Chondrocyte (in vitro differentiated cells): ENCODE data around the gene HEATR1. TPM values are rescaled to one million over a fixed set of nuclear protein-coding genes. Genes with fewer than 3 reads are reported as not detected.
A peak's percentile ranks its signal among the peaks of the same experiment; 100 is the strongest.

Experiments used
- DNase-seq: peaks from one replicate; pipeline ENCODE4 v3.0.0; 2021; ENCODE audit warnings: mixed read lengths, low spot score
- H3K27ac Mint-ChIP-seq: one replicate; pipeline ENCODE4 v1.8.0; 2021; ENCODE audit warnings: mild to moderate bottlenecking, moderate library complexity, mixed read lengths; ENCODE audit not compliant: unreplicated experiment
- H3K27me3 Mint-ChIP-seq: 2 replicates; pipeline ENCODE4 v1.8.0; 2021; ENCODE audit warnings: low read depth, mixed read lengths
- H3K36me3 Mint-ChIP-seq: 2 replicates; pipeline ENCODE4 v1.8.0; 2021; ENCODE audit warnings: low read depth, mixed read lengths
- H3K4me1 Mint-ChIP-seq: 2 replicates; pipeline ENCODE4 v1.8.0; 2021; ENCODE audit warnings: low read depth, mild to moderate bottlenecking, mixed read lengths
- H3K4me3 Mint-ChIP-seq: one replicate; pipeline ENCODE4 v1.8.0; 2021; ENCODE audit warnings: mild to moderate bottlenecking, moderate library complexity, mixed read lengths; ENCODE audit not compliant: unreplicated experiment
- H3K9me3 Mint-ChIP-seq: 2 replicates; pipeline ENCODE4 v1.8.0; 2021; ENCODE audit warnings: low read depth, mixed read lengths
- long read RNA-seq: library from polyadenylated mRNA; stranded (forward); transcript quantifications from one replicate; pipeline ENCODE4 v2.0.0, GENCODE V29; 2021
- total RNA-seq: library from RNA; stranded (reverse); gene quantifications from 3 replicates; pipeline ENCODE4 v1.2.1, GENCODE V29; 2021
- TF ChIP-seq, protein P1 (sequence below): fragments of 200-600 bp; sonication (generic); IDR thresholded peaks from 2 replicates; pipeline ENCODE4 v1.5.0; 2021; ENCODE audit warnings: antibody characterized with exemption, mild to moderate bottlenecking, moderate library complexity

The HEATR1 gene
- 21.5 to 41.3 TPM (median 23.2 TPM) in 3 replicates for total RNA-seq
- long read RNA-seq, full-length matches to known transcripts: 15 of 23 reads
- long read RNA-seq, partial matches to known transcripts: 5 of 23 reads
- long read RNA-seq, other reads (novel, unspliced or antisense): 3 of 23 reads

DNA sequence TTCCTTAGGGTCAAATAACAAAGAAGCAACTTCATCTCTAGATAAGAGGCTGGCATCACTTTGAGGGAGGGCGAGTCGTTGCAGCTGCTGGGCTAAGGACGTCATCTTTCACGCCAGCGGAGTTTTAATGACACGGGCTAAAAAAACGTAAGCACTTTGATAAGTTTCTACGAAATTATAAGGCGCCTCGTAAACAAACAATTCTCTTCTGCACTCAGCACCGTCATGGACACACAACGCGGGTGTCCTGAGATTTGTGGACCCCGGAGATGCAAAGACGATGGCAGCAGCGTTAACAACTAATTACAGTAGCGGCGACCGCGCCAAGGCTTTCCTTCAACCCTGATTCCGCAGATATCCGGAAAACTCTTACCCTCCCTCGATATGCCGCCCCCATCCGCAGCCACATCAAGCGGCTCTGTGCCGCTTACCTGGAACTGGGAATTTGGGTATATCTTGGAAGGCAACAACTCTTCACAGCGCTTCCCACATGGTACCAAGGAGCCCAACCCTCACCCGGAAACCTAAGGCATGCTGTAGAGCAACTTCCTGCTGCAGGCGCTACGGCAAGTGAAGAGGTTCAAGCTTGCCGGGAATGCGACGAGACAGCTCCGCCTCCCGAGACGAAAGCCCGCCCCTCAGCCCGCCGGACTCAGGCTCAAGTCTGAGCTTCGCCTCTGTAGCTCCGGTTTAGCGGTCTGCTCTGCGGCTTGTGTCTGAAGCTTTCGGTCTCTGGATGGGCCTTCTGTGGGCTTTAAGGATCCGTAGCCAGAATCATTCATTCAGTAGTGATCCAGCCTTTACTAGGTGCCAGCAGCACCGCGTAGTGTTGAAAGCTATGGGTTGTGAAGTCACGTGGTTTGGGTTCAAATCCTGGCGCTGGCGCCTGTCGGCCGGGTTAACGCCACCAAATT lies at the start of gene HEATR1:
Gene HEATR1, minus strand, starts transcription at position 526 of the 914 bp plus-strand sequence. Its CDS starts 421 bp downstream, at position 105.
- Mint-ChIP-seq H3K4me3 (peak within 1 kb of the TSS; percentile 91), H3K4me1 (peaks cover 17% of the 10 kb centered on the region), H3K27me3 (peaks cover 6% of the 10 kb centered on the region), H3K36me3 (peaks cover 2% of the 10 kb centered on the region), H3K9me3 (no peaks in the 10 kb centered on the region), H3K27ac (peak within 1 kb of the TSS; percentile 90)
- peak; percentile 97 for DNase-seq
- TF ChIP-seq, protein P1, sequence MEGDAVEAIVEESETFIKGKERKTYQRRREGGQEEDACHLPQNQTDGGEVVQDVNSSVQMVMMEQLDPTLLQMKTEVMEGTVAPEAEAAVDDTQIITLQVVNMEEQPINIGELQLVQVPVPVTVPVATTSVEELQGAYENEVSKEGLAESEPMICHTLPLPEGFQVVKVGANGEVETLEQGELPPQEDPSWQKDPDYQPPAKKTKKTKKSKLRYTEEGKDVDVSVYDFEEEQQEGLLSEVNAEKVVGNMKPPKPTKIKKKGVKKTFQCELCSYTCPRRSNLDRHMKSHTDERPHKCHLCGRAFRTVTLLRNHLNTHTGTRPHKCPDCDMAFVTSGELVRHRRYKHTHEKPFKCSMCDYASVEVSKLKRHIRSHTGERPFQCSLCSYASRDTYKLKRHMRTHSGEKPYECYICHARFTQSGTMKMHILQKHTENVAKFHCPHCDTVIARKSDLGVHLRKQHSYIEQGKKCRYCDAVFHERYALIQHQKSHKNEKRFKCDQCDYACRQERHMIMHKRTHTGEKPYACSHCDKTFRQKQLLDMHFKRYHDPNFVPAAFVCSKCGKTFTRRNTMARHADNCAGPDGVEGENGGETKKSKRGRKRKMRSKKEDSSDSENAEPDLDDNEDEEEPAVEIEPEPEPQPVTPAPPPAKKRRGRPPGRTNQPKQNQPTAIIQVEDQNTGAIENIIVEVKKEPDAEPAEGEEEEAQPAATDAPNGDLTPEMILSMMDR: peak; percentile 35

DNA sequence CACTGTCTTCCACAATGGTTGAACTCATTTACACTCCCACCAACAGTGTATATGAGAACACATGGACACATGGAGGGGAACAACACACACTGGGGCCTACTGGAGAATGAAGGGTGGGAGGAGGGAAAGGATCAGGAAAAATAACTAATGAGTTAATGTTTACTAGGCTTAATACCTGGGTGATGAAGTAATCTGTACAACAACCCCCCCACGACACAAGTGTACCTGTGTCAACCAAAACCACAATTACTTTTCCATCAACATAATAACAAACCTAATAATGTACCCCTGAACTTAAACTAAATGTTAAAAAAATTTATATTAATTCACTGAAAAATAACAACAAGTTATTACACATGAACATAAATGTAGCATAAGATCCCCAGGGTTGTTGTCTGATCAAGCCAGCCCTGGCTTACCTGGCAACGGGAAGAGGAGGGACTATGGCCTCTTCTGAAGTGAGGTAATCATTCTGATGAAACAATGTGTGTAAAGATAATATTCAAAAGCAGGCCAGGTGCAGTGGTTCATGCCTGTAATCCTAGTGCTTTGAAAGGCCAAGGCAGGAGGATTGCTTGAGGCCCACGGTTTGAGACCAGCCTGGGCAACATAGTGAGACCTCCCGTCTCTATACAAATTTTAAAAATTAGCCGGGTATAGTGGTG lies 40.8 kb upstream of the HEATR1 start:
- no peaks in the 10 kb centered on the region for H3K36me3 Mint-ChIP-seq
- H3K27ac Mint-ChIP-seq: no peak overlapping the region
- no peak overlapping the region for H3K4me3 Mint-ChIP-seq
- H3K4me1 Mint-ChIP-seq: no peaks in the 10 kb centered on the region
- no peak for DNase-seq
- H3K9me3 Mint-ChIP-seq: no peaks in the 10 kb centered on the region
- TF ChIP-seq, protein P1: no peak
- H3K27me3 Mint-ChIP-seq: peaks cover 3% of the 10 kb centered on the region

DNA sequence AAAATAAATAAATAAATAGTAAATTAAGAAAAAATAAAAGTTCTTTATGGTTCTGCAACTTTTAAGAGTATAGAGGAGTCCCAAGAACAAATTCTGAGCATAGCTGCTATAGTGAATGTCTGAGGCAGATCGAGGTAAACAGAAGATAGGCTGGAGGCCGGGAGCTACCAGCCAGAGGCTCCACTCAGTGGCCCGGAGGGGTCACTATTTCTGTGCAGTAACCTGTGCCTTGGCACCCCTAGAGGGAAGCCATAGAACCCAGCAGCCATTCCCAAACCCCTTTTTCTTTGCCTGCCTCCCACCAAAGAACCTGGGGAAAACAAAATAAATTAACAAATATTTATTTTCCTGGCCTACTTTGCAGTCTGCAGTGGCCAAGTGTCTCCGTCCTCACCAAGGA lies 38.4 kb upstream of the HEATR1 start:
- no peak overlapping the region for H3K27ac Mint-ChIP-seq

DNA sequence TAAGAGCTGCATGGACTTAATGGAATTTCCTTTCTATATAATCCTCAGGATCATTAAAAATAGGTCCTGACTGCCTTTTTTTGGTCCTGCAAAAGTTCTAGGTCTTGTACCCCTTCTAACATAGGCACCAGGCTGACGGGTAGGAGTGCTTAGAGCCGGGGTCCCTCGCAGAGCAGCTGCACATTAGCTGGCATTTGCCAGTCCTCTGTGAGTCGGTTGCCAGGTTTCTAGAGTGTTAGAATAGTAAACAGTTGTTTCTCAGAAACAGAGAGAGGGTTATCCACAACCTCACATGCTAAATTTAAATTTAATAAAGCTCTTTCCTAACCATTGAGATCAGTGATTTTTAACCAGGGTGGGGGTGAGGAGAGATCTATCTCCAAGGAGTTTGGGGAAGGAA lies 35.4 kb upstream of the HEATR1 start:
- H3K4me3 Mint-ChIP-seq: no peak overlapping the region
- no peaks in the 10 kb centered on the region for H3K36me3 Mint-ChIP-seq
- H3K9me3 Mint-ChIP-seq: no peaks in the 10 kb centered on the region

More for the DNA sequence above, 38.4 kb upstream of the HEATR1 start:
- Mint-ChIP-seq H3K9me3 (no peaks in the 10 kb centered on the region), H3K4me3 (no peak overlapping the region), H3K36me3 (no peaks in the 10 kb centered on the region), H3K27me3 (peaks cover 2% of the 10 kb centered on the region), H3K4me1 (no peaks in the 10 kb centered on the region)
- no peak for DNase-seq
- TF ChIP-seq, protein P1: no peak

GRCh38 chr1:236638945-236639344 lies 34.6 kb upstream of the HEATR1 start:
- Mint-ChIP-seq H3K27ac (no peak overlapping the region), H3K36me3 (no peaks in the 10 kb centered on the region), H3K4me1 (no peaks in the 10 kb centered on the region), H3K27me3 (peaks cover 6% of the 10 kb centered on the region), H3K4me3 (no peak overlapping the region), H3K9me3 (no peaks in the 10 kb centered on the region)
- TF ChIP-seq, protein P1: no peak
- no peak for DNase-seq

More for the DNA sequence above, 35.4 kb upstream of the HEATR1 start:
- Mint-ChIP-seq H3K27ac (no peak overlapping the region), H3K4me1 (no peaks in the 10 kb centered on the region), H3K27me3 (peaks cover 6% of the 10 kb centered on the region)
- TF ChIP-seq, protein P1: no peak
- DNase-seq: no peak
